Spleen (tissue), 7 donors: ENCODE data around the gene PSMA7.

ENCODE experiments used
- CTCF ChIP-seq, 11 experiments: fragments of 200-600 bp in 7 of 11; fragments of 450-650 bp in 4 of 11; sonication (generic) in 4 of 11; IDR thresholded peaks in 8 of 11; conservative IDR thresholded peaks in 3 of 11; 1 replicate in 7 of 11; 2 replicates in 4 of 11; pipeline versions ENCODE4 v1.4.0 to v1.8.0; 2016 to 2021; ENCODE audit warnings: antibody characterized with exemption in 11 of 11, inconsistent platforms in 4 of 11, mild to moderate bottlenecking in 1 of 11
- POLR2A ChIP-seq, 3 donors: fragments of 450-650 bp; IDR thresholded peaks; one replicate each; pipeline ENCODE4 v1.5.1; 2017; ENCODE audit warnings: antibody characterized with exemption in 3 of 3, mild to moderate bottlenecking in 1 of 3
- POLR2AphosphoS5 ChIP-seq, 3 donors: sonication (generic); formaldehyde crosslinking; IDR thresholded peaks; one replicate each; pipeline ENCODE4 v1.5.1; 2017; ENCODE audit warnings: antibody characterized with exemption in 3 of 3
- donor health status: DM: no; HTN: no; CAD: no; lungs with moderate emphysema.
- donor health status: DM: no; HTN: no; CAD: no.
- donor health status: DM: no; HTN: no; CAD: no.

- TF ChIP-seq CTCF (IDR thresholded peaks at IDR 0.05 in 8 of 11, conservative IDR thresholded peaks at IDR 0.05 in 3 of 11) (no peak), POLR2AphosphoS5 (IDR thresholded peaks at IDR 0.05) (no peak), POLR2A (IDR thresholded peaks at IDR 0.05) (no peak)
Observed at GRCh38 chr20:62172666-62173065, 29.5 kb upstream of the PSMA7 start.
